NCI-H510A treated with DMSO at 0.1 percent for 48 hours (cell line): ENCODE results near the gene PPM1E.

Experiments used
- DNase-seq: peaks from one replicate; lab custom pipeline; 2025; lab: John Stamatoyannopoulos, UW

The PPM1E gene

DNA sequence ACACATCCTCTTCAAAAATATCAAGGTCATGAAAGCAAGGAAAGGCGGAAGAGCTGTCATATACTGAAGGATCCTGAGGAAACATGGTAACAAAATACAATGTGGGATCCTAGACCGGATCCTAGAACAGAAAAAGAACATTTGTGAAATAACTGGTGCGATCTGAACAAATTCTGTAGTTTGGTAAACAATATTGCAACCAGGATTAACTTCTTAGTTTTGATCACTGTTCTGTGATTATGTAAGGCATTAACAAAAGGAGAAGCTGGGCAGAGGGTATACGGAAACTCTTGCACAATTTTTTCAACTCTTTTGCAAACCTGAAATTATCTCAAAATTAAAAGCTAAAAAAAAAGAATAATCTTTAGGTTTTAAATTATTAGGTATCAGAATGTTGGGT, 241.3 kb downstream of the PPM1E start:
- DNase-seq, result no peak

- no peak for DNase-seq
Measured at GRCh38 chr17:58997756-58998553, 242.3 kb downstream of the PPM1E start.

DNA sequence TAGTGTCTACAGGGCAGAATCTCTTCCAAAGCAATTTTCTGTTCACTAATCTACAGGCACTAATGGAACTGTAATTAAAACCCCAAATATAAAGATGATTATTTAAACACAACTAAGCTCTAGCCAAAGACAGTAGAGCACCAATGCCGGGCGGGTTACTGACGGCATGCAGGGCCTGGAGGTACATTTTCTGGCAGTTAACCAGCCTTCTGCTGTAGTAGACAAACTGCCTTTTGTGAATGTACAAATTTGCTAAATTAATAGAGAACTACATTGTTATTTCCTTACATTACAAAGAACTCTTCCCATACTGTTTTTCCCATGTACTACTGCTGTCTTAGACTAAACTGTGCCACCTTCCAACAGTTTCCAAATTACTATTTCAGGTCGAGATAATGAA, 243.2 kb downstream of the PPM1E start:
- no peak for DNase-seq

DNA sequence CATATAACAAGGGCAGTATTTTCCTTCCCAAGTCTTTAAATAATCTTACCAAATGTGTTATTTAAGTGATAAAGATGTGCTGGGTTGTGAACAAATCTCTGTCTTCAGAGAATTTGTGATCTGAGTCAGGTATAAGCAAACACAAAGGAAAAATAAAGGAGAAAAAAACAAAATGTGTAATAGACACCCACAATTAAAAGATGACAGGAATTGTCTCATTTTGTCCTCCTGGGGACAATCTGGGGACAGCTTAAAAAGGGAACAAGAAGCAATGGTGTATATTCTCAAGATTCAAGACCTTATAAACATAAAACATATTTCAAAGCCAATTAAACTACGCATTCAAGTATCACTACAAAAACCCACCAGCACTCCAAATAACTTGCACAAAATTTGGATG, 243.8 kb downstream of the PPM1E start:
- DNase-seq, result no peak

GRCh38 chr17:59000022-59000421, 244.4 kb downstream of the PPM1E start:
- DNase-seq, result no peak

GRCh38 chr17:59001158-59001814, 245.6 kb downstream of the PPM1E start:
- no peak for DNase-seq

GRCh38 chr17:59002126-59002525, 246.5 kb downstream of the PPM1E start:
- DNase-seq, result no peak

DNA sequence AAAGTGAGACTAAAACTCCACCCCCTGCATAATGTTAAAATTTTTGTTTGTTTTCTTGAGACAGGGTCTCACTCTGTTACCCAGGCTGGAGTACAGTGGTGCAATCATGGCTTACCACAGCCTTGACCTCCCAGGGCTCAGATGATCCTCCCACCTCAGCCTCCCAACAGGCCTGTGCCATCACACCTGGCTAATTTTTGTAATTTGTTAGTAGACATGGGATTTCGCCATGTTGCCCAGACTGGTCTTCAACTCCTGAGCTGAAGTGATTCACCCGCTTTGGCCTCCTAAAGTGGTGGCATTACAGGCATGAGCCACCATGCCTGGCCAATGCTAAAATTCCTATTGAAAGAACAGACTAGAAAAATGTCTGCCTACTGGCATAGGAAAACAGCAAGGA, 247.2 kb downstream of the PPM1E start:
- no peak for DNase-seq

DNA sequence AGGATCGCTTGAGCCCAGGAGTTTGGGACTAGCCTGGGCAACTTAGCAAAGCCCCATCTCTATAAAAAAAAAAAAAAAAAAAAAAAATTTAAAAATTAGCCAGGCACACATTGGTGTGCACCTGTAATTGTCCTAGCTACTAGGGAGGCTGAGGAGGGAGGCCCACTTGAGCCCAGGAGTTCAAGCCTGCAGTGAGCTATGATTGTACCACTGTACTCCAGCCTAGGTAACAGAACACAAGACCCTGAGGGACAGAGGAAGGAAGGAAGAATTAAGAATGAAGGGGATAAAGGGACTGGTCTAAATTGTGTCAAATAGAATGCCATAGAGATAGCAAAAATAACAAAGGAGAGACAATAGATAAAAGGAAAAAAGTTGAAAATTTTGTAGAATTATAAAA, 248.2 kb downstream of the PPM1E start:
- no peak for DNase-seq

GRCh38 chr17:59004338-59005111, 248.9 kb downstream of the PPM1E start:
- DNase-seq, result peak; percentile 92

DNA sequence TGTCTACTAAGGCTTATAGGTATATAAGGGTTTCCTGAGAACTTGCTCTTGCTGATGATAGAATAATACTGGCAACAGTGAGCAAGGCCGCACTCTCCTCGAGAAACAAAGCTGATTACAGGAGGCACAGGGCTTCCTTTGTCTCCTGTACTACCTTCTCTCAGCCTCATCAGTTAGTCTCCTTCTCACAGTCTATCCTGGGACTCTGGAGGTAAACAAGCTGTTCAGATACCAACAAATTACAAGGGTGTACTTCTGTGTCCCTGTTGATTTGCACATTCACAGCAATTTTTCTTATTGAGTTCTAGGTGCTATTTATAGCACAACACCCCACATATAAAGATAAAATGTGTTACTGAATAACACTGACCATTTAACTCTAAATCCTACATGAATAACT, 252.3 kb downstream of the PPM1E start:
- no peak for DNase-seq

DNA sequence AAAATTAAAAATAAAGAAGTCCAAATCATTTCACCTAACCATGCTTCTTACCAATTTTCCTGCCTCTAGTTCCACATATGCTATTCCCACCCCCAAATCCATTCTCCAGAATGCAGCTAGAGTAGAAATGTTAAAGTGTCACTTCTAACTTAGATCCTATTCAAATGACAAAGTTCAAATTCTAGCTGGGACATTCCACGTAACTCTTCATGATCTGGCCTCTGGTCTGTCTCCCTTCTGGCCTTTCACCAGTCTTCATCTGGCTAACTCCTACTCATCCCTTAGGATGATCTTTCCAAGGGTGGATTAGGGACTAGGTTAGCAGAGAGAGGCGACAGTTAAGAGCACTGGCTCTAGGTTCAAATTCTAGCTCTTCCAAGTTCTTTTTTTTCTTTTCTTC, 253.1 kb downstream of the PPM1E start:
- DNase-seq, result no peak

GRCh38 chr17:59010026-59010425, 254.4 kb downstream of the PPM1E start:
- DNase-seq, result no peak

DNA sequence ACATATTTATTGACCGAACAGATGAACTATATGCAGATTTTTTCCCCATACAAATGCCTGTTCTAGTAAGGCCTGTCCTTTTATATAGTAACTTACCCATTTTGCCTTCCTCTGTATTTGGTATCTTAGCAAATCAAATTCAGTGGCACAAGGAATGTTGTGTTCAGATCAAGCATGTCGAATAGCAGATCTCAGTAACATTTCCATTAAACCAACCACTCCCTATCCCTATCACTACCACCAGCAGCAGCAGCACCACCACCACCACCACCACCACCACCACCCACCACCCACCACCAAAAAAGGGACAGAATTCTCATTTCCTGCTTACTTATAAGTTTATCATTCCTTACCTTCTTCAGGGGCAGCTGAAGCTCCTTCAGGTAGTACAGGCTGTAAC, 256.3 kb downstream of the PPM1E start:
- DNase-seq, result no peak

- no peak for DNase-seq
Measured at GRCh38 chr17:59018019-59018418, 262.4 kb downstream of the PPM1E start.

DNA sequence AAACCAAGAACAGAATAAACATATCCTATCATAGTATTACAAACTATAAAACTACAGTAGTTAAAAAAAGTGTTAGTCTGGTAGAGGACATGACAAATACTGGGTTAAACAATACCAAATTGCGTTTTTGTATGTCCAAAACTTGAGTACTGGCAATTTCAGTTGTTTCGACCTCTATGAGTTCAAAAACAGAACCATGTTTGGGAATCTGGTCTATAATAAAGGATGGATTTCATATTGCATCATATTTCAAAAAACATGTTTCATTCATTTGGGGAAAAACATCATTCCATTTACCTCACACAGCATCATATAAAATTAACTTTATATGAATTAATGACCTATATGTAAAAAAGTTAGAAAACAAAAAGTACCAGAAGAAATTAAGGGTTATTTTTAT, 269.3 kb downstream of the PPM1E start:
- DNase-seq, result no peak

DNA sequence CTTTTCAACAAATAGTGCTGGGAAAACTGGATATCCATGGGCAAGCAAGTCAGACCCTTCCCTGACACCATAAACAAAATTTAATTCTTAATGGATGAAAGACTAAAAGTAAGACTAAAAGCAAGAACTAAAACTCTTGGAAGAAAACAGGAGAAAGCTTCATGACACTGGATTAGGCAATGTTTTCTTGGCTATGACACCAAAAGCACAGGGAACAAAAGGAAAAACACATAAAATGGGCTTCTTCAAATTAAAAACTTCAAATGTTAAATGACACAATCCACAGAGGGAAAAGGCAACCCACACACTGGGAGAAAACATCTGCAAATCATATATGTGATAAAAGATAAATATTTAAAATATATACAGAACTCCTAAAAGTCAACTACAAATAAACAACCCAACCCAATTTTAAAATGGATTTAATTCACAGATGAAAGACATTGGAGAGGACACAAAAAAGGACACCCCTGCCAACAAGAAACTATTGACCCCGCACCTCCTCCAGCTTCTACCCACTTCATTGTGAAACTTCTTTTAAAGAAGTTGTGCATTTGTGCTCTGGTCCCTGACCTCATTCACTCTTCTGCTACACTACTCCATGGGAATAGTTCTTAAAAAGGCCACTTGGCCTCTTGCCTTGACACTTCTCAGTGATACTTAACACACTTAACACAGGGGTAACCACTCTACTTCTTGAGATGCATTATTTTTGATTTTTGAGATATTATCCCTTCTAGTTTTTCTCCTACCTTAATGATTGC, 270.7 kb downstream of the PPM1E start:
- DNase-seq, result no peak

- DNase-seq, result no peak
Measured at GRCh38 chr17:59027750-59028149, 272.1 kb downstream of the PPM1E start.

DNA sequence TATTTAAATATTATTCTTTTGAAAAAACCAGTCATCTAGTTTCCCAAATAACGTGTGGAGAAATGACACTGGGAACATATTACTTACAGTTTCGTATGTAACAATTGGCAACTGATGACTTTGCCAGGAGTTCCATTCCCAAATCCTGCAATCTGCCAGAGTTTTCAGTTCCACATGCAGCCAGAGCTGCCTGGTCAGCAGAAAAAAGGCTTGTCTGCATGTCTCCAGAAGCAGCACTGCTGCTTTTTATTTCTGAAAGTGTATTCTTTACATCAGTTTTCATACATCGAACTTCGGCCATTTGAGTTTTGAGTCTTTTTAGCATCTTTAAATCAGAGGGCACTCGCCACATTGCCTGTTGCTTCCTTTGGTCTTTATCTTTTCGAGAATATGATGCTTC, 272.7 kb downstream of the PPM1E start:
- DNase-seq, result no peak

DNA sequence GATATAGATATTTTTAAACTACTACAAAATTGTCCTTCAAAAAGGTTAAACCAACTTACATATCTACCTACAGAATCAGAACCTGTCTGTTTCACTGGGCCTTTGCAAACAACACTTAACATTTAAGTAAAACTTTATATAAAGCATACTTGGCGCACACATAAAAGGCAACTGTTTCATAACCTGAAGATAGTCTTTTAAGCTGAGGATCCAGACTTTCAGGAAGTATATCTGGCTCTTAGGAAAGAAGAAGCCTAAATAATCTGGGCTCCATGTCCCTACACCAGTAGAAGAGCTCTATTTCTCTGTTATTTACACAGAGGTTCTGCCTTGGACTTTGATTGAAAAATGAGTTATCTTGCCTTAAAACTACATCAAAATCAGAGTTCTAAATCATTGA, 275.2 kb downstream of the PPM1E start:
- no peak for DNase-seq
